H9 (cell line): ENCODE measurements around the gene ABCA7. TPM values are rescaled to one million over a fixed set of nuclear protein-coding genes. Genes with fewer than 3 reads are reported as not detected.

Experiments used
- DNase-seq: peaks from one replicate; pipeline ENCODE4 v3.0.0-alpha.2; 2017
- H2AFZ ChIP-seq: one replicate; pipeline ENCODE4 v1.6.1; 2013; ENCODE audit warnings: mild to moderate bottlenecking, low read length, control low read depth, moderate library complexity
- H2AK5ac ChIP-seq: 2 replicates; pipeline ENCODE4 v1.6.1; 2013; ENCODE audit warnings: low read length, control low read depth, mixed read lengths; ENCODE audit not compliant: insufficient read length
- H2BK120ac ChIP-seq: one replicate; pipeline ENCODE4 v1.6.1; 2013; ENCODE audit warnings: low read depth, mild to moderate bottlenecking, low read length, control low read depth, inconsistent platforms; ENCODE audit not compliant: poor library complexity, severe bottlenecking
- H2BK12ac ChIP-seq: 2 replicates; pipeline ENCODE4 v1.6.1; 2013; ENCODE audit warnings: low read length, control low read depth, mixed read lengths, low read depth; ENCODE audit not compliant: insufficient read length
- H2BK15ac ChIP-seq: 2 replicates; pipeline ENCODE4 v1.6.1; 2013; ENCODE audit warnings: low read depth, low read length, control low read depth
- H2BK20ac ChIP-seq: one replicate; pipeline ENCODE4 v1.6.1; 2013; ENCODE audit warnings: low read depth, mild to moderate bottlenecking, low read length, control low read depth, inconsistent platforms; ENCODE audit not compliant: poor library complexity, severe bottlenecking
- H2BK5ac ChIP-seq: 2 replicates; pipeline ENCODE4 v1.6.1; 2013; ENCODE audit warnings: low read length, control low read depth, mixed read lengths; ENCODE audit not compliant: insufficient read length
- H3K14ac ChIP-seq: 2 replicates; pipeline ENCODE4 v1.6.1; 2013; ENCODE audit warnings: low read length, control low read depth; ENCODE audit not compliant: insufficient read depth
- H3K18ac ChIP-seq: 2 replicates; pipeline ENCODE4 v1.6.1; 2013; ENCODE audit warnings: low read depth, mild to moderate bottlenecking, mixed read lengths, low read length, control low read depth; ENCODE audit not compliant: insufficient read length
- H3K23ac ChIP-seq: 2 replicates; pipeline ENCODE4 v1.6.1; 2013; ENCODE audit warnings: low read length, control low read depth, mixed read lengths, low read depth; ENCODE audit not compliant: insufficient read length
- H3K23me2 ChIP-seq: 2 replicates; pipeline ENCODE4 v1.6.1; 2013; ENCODE audit warnings: low read depth, mild to moderate bottlenecking, mixed read lengths, low read length, control low read depth; ENCODE audit not compliant: insufficient read length, poor library complexity, severe bottlenecking
- H3K27ac ChIP-seq: 2 replicates; pipeline ENCODE4 v1.5.1; 2013; ENCODE audit warnings: low read length, control low read depth, mixed read lengths, low read depth; ENCODE audit not compliant: insufficient read length
- H3K27me3 ChIP-seq: 2 replicates; pipeline ENCODE4 v1.6.1; 2013; ENCODE audit warnings: low read length, control low read depth, inconsistent platforms; ENCODE audit not compliant: insufficient read depth
- H3K4ac ChIP-seq: 2 replicates; pipeline ENCODE4 v1.6.1; 2013; ENCODE audit warnings: low read depth, mild to moderate bottlenecking, control low read depth, inconsistent platforms, low read length, moderate library complexity
- H3K4me1 ChIP-seq: 2 replicates; pipeline ENCODE4 v1.6.1; 2013; ENCODE audit warnings: low read length, control low read depth, inconsistent platforms; ENCODE audit not compliant: insufficient read depth
- H3K4me2 ChIP-seq: 2 replicates; pipeline ENCODE4 v1.6.1; 2013; ENCODE audit warnings: low read length, control low read depth, mixed read lengths; ENCODE audit not compliant: insufficient read length, insufficient read depth
- H3K56ac ChIP-seq: 2 replicates; pipeline ENCODE4 v1.6.1; 2013; ENCODE audit warnings: low read depth, mild to moderate bottlenecking, mixed read lengths, low read length, control low read depth; ENCODE audit not compliant: insufficient read length
- H3K79me1 ChIP-seq: 2 replicates; pipeline ENCODE4 v1.6.1; 2013; ENCODE audit warnings: low read depth, mild to moderate bottlenecking, moderate library complexity, low read length, control low read depth, inconsistent platforms; ENCODE audit not compliant: insufficient read depth, poor library complexity, severe bottlenecking
- H3K79me2 ChIP-seq: 2 replicates; pipeline ENCODE4 v1.6.1; 2013; ENCODE audit warnings: low read length, control low read depth, inconsistent platforms; ENCODE audit not compliant: insufficient read depth
- H3K9ac ChIP-seq: 2 replicates; pipeline ENCODE4 v1.6.1; 2013; ENCODE audit warnings: low read length, control low read depth, mixed read lengths; ENCODE audit not compliant: insufficient read length; ENCODE audit errors: extremely low read depth
- H3K9me3 ChIP-seq: one replicate; pipeline ENCODE4 v1.6.1; 2013; ENCODE audit warnings: low read depth, low read length, inconsistent platforms; ENCODE audit not compliant: control insufficient read depth
- H3T11ph ChIP-seq: one replicate; pipeline ENCODE4 v1.6.1; 2013; ENCODE audit warnings: mild to moderate bottlenecking, low read length, control low read depth, inconsistent platforms
- H4K20me1 ChIP-seq: one replicate; pipeline ENCODE4 v1.6.1; 2013; ENCODE audit not compliant: control insufficient read depth, insufficient read length, insufficient read depth
- H4K5ac ChIP-seq: 2 replicates; pipeline ENCODE4 v1.6.1; 2013; ENCODE audit warnings: low read depth, mild to moderate bottlenecking, mixed read lengths, low read length, control low read depth; ENCODE audit not compliant: insufficient read length
- H4K8ac ChIP-seq: replicated peaks from 2 replicates; pipeline ENCODE4 v1.6.1; 2013; ENCODE audit warnings: low read length, control low read depth, mixed read lengths, low read depth; ENCODE audit not compliant: insufficient read length
- H4K91ac ChIP-seq: 2 replicates; pipeline ENCODE4 v1.6.1; 2013; ENCODE audit warnings: low read depth, mild to moderate bottlenecking, moderate library complexity, mixed read lengths, low read length, control low read depth; ENCODE audit not compliant: insufficient read length
- H3K27ac Mint-ChIP-seq, 3 experiments: 2 replicates in 2 of 3; 3 replicates in 1 of 3; pipeline ENCODE4 v1.8.0; 2020 to 2021; ENCODE audit warnings: mixed read lengths in 3 of 3, mild to moderate bottlenecking in 1 of 3, moderate library complexity in 1 of 3
- H3K27me3 Mint-ChIP-seq: 2 replicates; pipeline ENCODE4 v1.8.0; 2021; ENCODE audit warnings: low read depth, mild to moderate bottlenecking, moderate library complexity, mixed read lengths
- H3K36me3 Mint-ChIP-seq, 3 experiments: 2 replicates in 2 of 3; 3 replicates in 1 of 3; pipeline ENCODE4 v1.8.0; 2020 to 2021; ENCODE audit warnings: low read depth in 3 of 3, mixed read lengths in 3 of 3; ENCODE audit not compliant: insufficient read depth in 1 of 3
- H3K4me1 Mint-ChIP-seq, 2 experiments: 2 replicates each; pipeline ENCODE4 v1.8.0; 2020; ENCODE audit warnings: mixed read lengths in 2 of 2
- H3K4me3 Mint-ChIP-seq, 2 experiments: 2 replicates in 1 of 2; 3 replicates in 1 of 2; pipeline ENCODE4 v1.8.0; 2020 to 2021; ENCODE audit warnings: mild to moderate bottlenecking in 2 of 2, mixed read lengths in 2 of 2, moderate library complexity in 1 of 2
- H3K9me3 Mint-ChIP-seq, 2 experiments: 2 replicates in 1 of 2; 3 replicates in 1 of 2; pipeline ENCODE4 v1.8.0; 2020; ENCODE audit warnings: mild to moderate bottlenecking in 2 of 2, mixed read lengths in 2 of 2, moderate library complexity in 1 of 2
- WGBS: extraction: QIAGEN DNeasy Blood & Tissue Kit; methylation state at CpG from one replicate; pipeline ENCODE4 v1.1.7; 2013; ENCODE audit warnings: missing lambda C conversion rate, low lambda C conversion rate, mixed read lengths; ENCODE audit not compliant: insufficient read length; ENCODE audit errors: extremely low coverage; 5-methylcytosine and 5-hydroxymethylcytosine counted together
- total RNA-seq: library from RNA; stranded (reverse); gene quantifications from 2 replicates; pipeline ENCODE4 v1.2.1, GENCODE V29; 2021
- TF ChIP-seq, protein P1 (sequence below): fragments of 200-600 bp; sonication (generic); conservative IDR thresholded peaks from 3 replicates; pipeline ENCODE4 v1.8.0; 2021; ENCODE audit warnings: antibody characterized with exemption, mild to moderate bottlenecking

ABCA7 gene
- total RNA-seq, 1 experiment from 2014 or later: 34.6 TPM

DNA sequence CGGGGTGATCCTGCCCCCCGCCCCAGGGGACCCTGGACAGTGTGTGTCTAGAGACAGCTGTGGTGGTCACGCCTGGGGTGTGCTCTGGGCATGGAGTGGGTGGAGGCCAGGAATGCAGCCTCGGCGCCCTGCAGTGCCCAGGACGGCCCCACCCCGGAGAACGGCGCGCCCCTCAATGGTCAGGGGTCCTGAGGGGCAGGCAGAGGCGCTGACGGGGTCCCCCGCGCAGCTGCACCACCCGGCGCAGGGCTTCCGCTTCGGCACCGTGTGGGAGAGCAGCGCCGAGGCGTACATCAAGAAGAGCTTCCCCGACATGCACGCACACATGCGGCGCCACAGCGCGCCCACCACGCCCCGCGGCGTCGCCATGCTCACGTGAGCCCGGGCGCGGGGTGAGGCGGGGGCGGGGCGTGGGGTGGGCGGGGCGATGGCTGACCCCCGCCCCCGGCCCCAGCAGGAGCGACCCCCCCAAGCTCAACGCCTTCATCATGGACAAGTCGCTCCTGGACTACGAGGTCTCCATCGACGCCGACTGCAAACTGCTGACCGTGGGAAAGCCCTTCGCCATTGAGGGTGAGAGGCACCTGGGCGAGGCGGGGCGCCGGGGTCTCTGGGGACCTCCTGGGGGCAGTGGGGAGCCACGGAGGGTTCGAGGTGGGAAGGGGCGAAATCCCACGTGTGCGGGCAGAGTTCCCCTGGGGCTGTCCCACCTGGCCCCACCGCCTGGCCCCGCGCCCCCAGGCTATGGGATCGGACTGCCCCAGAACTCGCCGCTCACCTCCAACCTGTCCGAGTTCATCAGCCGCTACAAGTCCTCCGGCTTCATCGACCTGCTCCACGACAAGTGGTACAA is 32.3 kb upstream of the ABCA7 start:
- no peak overlapping the region for H4K5ac ChIP-seq
- H3K23ac ChIP-seq: no peak overlapping the region
- no peaks in the 10 kb centered on the region for H3K9me3 Mint-ChIP-seq
- H3T11ph ChIP-seq: no peak overlapping the region
- H3K27ac Mint-ChIP-seq: no peak overlapping the region
- H4K20me1 ChIP-seq: no peaks in the 10 kb centered on the region
- H3K14ac ChIP-seq: no peak overlapping the region
- H3K4me1 Mint-ChIP-seq: no peaks in the 10 kb centered on the region
- no peak overlapping the region for H4K8ac ChIP-seq
- TF ChIP-seq, protein P1, sequence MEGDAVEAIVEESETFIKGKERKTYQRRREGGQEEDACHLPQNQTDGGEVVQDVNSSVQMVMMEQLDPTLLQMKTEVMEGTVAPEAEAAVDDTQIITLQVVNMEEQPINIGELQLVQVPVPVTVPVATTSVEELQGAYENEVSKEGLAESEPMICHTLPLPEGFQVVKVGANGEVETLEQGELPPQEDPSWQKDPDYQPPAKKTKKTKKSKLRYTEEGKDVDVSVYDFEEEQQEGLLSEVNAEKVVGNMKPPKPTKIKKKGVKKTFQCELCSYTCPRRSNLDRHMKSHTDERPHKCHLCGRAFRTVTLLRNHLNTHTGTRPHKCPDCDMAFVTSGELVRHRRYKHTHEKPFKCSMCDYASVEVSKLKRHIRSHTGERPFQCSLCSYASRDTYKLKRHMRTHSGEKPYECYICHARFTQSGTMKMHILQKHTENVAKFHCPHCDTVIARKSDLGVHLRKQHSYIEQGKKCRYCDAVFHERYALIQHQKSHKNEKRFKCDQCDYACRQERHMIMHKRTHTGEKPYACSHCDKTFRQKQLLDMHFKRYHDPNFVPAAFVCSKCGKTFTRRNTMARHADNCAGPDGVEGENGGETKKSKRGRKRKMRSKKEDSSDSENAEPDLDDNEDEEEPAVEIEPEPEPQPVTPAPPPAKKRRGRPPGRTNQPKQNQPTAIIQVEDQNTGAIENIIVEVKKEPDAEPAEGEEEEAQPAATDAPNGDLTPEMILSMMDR: no peak
- H3K36me3 Mint-ChIP-seq: peaks cover 0 to 20% (median 20%) of the 10 kb centered on the region in 3 experiments; a peak in 5 of 7 replicates
- H4K91ac ChIP-seq: no peak overlapping the region
- no peak overlapping the region for H3K4ac ChIP-seq
- no peak overlapping the region for H3K18ac ChIP-seq
- no peak overlapping the region for H2BK20ac ChIP-seq
- no peak overlapping the region for H2BK5ac ChIP-seq
- no peaks in the 10 kb centered on the region for H3K27me3 ChIP-seq
- H3K27ac ChIP-seq: no peak overlapping the region
- no peak overlapping the region for H3K56ac ChIP-seq
- H2AK5ac ChIP-seq: no peak overlapping the region
- no peak overlapping the region for H3K4me2 ChIP-seq
- H3K27me3 Mint-ChIP-seq: peaks cover 5% of the 10 kb centered on the region
- 0 out of 2 replicates have a peak, but pooled peaks cover 2% of the 10 kb centered on the region for H3K79me2 ChIP-seq
- no peak overlapping the region for H3K9ac ChIP-seq
- no peak overlapping the region for H2BK120ac ChIP-seq
- no peaks in the 10 kb centered on the region for H3K79me1 ChIP-seq
- no peak overlapping the region for H2BK15ac ChIP-seq
- DNase-seq: no peak
- no peaks in the 10 kb centered on the region for H3K9me3 ChIP-seq
- H3K4me1 ChIP-seq: no peaks in the 10 kb centered on the region
- H3K23me2 ChIP-seq: no peaks in the 10 kb centered on the region
- WGBS: no CpG with 5 or more reads among the region's 73 CpGs
- no peak overlapping the region for H2AFZ ChIP-seq
- H3K4me3 Mint-ChIP-seq: no peak overlapping the region
- H2BK12ac ChIP-seq: no peak overlapping the region
